Stimulated activated CD8-positive, alpha-beta memory T cell treated with anti-CD3 and anti-CD28 coated beads, Interleukin-7, amount 100 ng/mL, for 1 hour (primary cell): ENCODE results near the gene SELENOV.
"Not testable (repeated sequence)": the region's sequence is repeated elsewhere in the genome, so short reads cannot be mapped to it uniquely, and the experiment has no call there.

Experiments
- DNase-seq, 2 donors: peaks; one replicate each; pipeline ENCODE4 v3.0.0-alpha.2; 2020; ENCODE audit warnings: low read depth in 2 of 2

Gene SELENOV

GRCh38 chr19:39514840-39515550 is at the start of gene SELENOV:
Gene SELENOV, plus strand, starts transcription at chr19:39515139. Its CDS starts 74 bp downstream, at chr19:39515213.
- no peak for DNase-seq

GRCh38 chr19:39465956-39466747 is 48.8 kb upstream of the SELENOV start:
- DNase-seq = no peak

GRCh38 chr19:39467941-39468340 is 47.0 kb upstream of the SELENOV start:
- no peak for DNase-seq

GRCh38 chr19:39469036-39469435 is 45.9 kb upstream of the SELENOV start:
- no peak for DNase-seq

- no peak for DNase-seq
Measured at GRCh38 chr19:39469567-39469966, 45.4 kb upstream of the SELENOV start.

GRCh38 chr19:39470724-39471339 is 44.1 kb upstream of the SELENOV start:
- no peak for DNase-seq

GRCh38 chr19:39471756-39472536 is 43.0 kb upstream of the SELENOV start:
- DNase-seq = no peak

- DNase-seq = no peak
Measured at GRCh38 chr19:39472746-39473442, 42.0 kb upstream of the SELENOV start.

- DNase-seq = no peak
Measured at GRCh38 chr19:39473443-39473960, 41.4 kb upstream of the SELENOV start.

GRCh38 chr19:39474139-39474620 is 40.8 kb upstream of the SELENOV start:
- peak; percentile 52 to 57 for DNase-seq

GRCh38 chr19:39475748-39476147 is 39.2 kb upstream of the SELENOV start:
- no peak for DNase-seq

- DNase-seq = not testable (repeated sequence)
Measured at GRCh38 chr19:39479319-39479801, 35.6 kb upstream of the SELENOV start.

- DNase-seq = no peak
Measured at GRCh38 chr19:39479916-39480315, 35.0 kb upstream of the SELENOV start.

- DNase-seq = peak; percentile 93 to 97
Measured at GRCh38 chr19:39480337-39481228, 34.4 kb upstream of the SELENOV start, which contains the start of gene TIMM50. Gene TIMM50, plus strand, starts transcription at chr19:39480838. Its CDS starts 16 bp downstream, at chr19:39480854.

- no peak for DNase-seq
Measured at GRCh38 chr19:39481229-39481545, 33.8 kb upstream of the SELENOV start.

- DNase-seq = no peak
Measured at GRCh38 chr19:39481676-39482075, 33.3 kb upstream of the SELENOV start.

- no peak for DNase-seq
Measured at GRCh38 chr19:39483141-39483540, 31.8 kb upstream of the SELENOV start.

GRCh38 chr19:39489756-39490155 is 25.2 kb upstream of the SELENOV start:
- DNase-seq = no peak

GRCh38 chr19:39492225-39492624 is 22.7 kb upstream of the SELENOV start:
- no peak for DNase-seq

GRCh38 chr19:39492788-39493187 is 22.2 kb upstream of the SELENOV start:
- no peak for DNase-seq
